Loucy (cell line): ENCODE data around the gene NAB2.

Experiments
- H2AFZ ChIP-seq: fragments of 200-600 bp; sonication (generic); 2 replicates; pipeline ENCODE4 v1.6.0; 2016; ENCODE audit warnings: antibody characterized with exemption, mild to moderate bottlenecking, low read length, moderate library complexity
- H3F3A ChIP-seq: fragments of 200-600 bp; 2 replicates; pipeline ENCODE4 v1.6.0; 2016; ENCODE audit warnings: antibody characterized with exemption, low read depth, mild to moderate bottlenecking
- H3K27me3 ChIP-seq: fragments of 200-600 bp; sonication (generic); 2 replicates; pipeline ENCODE4 v1.6.1; 2014; ENCODE audit warnings: low read length, mild to moderate bottlenecking; ENCODE audit not compliant: insufficient read depth, poor library complexity, severe bottlenecking
- H3K36me3 ChIP-seq: fragments of 200-600 bp; sonication (generic); 2 replicates; pipeline ENCODE4 v1.6.1; 2016; ENCODE audit warnings: low read length; ENCODE audit not compliant: insufficient read depth
- H3K4me1 ChIP-seq: fragments of 200-600 bp; sonication (generic); 2 replicates; pipeline ENCODE4 v1.5.1; 2014; ENCODE audit warnings: low read length, mild to moderate bottlenecking; ENCODE audit not compliant: insufficient read depth, poor library complexity, severe bottlenecking
- H3K4me2 ChIP-seq: fragments of 200-600 bp; sonication (generic); 2 replicates; pipeline ENCODE4 v1.6.0; 2014; ENCODE audit warnings: antibody characterized with exemption, low read length, low read depth, mild to moderate bottlenecking; ENCODE audit not compliant: poor library complexity, severe bottlenecking
- H3K4me3 ChIP-seq: fragments of 200-600 bp; sonication (generic); 2 replicates; pipeline ENCODE4 v1.5.1; 2014; ENCODE audit warnings: low read length, mild to moderate bottlenecking, mixed read lengths; ENCODE audit not compliant: poor library complexity, severe bottlenecking
- H3K79me2 ChIP-seq: fragments of 200-600 bp; sonication (generic); 2 replicates; pipeline ENCODE4 v1.6.1; 2014; ENCODE audit warnings: low read length; ENCODE audit not compliant: insufficient read depth
- H3K9ac ChIP-seq: fragments of 200-600 bp; sonication (generic); 2 replicates; pipeline ENCODE4 v1.6.0; 2014; ENCODE audit warnings: mild to moderate bottlenecking, low read depth, low read length, moderate library complexity; ENCODE audit not compliant: poor library complexity, severe bottlenecking
- H3K9me2 ChIP-seq: fragments of 200-600 bp; sonication (generic); replicated peaks from 2 replicates; pipeline ENCODE4 v1.6.1; 2016; ENCODE audit warnings: low read depth, low read length, mixed read lengths
- H3K9me3 ChIP-seq: fragments of 200-600 bp; sonication (generic); 2 replicates; pipeline ENCODE4 v1.6.1; 2014; ENCODE audit warnings: mild to moderate bottlenecking, antibody characterized with exemption, low read length, low read depth; ENCODE audit not compliant: insufficient read depth
- H4K20me1 ChIP-seq: fragments of 200-600 bp; sonication (generic); 2 replicates; pipeline ENCODE4 v1.6.0; 2014; ENCODE audit warnings: antibody characterized with exemption, low read length, mild to moderate bottlenecking; ENCODE audit not compliant: insufficient read depth, poor library complexity, severe bottlenecking
- EZH2phosphoT487 ChIP-seq: fragments of 200-600 bp; IDR thresholded peaks from 2 replicates; pipeline ENCODE4 v1.6.1; 2018; ENCODE audit warnings: antibody characterized with exemption, mild to moderate bottlenecking, moderate library complexity, borderline replicate concordance
- TF ChIP-seq, protein P1 (sequence below): fragments of 200-600 bp; sonication (generic); conservative IDR thresholded peaks from 2 replicates; pipeline ENCODE4 v1.5.1; 2014; ENCODE audit warnings: mild to moderate bottlenecking, antibody characterized with exemption, low read length

Gene NAB2

DNA sequence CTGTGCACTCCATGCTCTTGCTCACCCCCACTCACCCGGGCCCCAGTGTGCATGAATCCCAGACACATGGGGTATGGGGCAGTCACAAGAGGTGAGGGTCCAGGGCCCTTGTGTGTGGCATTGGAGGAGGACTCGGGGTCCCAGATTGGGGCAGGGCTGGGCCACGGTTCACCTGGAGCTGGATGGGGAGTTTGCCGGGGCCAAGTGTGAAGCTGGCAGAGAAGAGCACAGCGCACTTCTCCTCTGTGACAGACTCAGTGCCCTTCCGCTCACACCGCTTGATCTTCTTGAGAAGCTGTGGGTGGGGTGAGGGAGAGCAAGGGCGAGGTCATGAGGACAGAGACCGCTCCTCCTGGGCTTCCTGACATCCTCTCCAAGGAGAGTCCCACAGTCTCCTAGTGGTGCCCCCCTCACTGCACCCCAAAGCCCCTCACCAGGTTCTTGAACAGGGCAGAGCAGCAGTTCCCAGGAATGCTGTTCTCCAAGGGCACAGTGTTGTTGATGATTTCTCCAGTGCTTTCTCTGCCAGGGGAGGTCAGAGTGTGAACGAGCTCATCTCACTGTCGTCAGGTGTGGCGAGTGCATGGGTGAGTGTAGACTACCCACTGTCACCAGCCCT, 15.5 kb downstream of the NAB2 start:
- Histone ChIP-seq H3K79me2 (peaks cover 9% of the 10 kb centered on the region; the same call in 1 of the 2 replicates), H3K4me1 (peaks cover 5% of the 10 kb centered on the region)
- TF ChIP-seq, protein P1, sequence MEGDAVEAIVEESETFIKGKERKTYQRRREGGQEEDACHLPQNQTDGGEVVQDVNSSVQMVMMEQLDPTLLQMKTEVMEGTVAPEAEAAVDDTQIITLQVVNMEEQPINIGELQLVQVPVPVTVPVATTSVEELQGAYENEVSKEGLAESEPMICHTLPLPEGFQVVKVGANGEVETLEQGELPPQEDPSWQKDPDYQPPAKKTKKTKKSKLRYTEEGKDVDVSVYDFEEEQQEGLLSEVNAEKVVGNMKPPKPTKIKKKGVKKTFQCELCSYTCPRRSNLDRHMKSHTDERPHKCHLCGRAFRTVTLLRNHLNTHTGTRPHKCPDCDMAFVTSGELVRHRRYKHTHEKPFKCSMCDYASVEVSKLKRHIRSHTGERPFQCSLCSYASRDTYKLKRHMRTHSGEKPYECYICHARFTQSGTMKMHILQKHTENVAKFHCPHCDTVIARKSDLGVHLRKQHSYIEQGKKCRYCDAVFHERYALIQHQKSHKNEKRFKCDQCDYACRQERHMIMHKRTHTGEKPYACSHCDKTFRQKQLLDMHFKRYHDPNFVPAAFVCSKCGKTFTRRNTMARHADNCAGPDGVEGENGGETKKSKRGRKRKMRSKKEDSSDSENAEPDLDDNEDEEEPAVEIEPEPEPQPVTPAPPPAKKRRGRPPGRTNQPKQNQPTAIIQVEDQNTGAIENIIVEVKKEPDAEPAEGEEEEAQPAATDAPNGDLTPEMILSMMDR: no peak
- no peak for TF ChIP-seq EZH2phosphoT487

DNA sequence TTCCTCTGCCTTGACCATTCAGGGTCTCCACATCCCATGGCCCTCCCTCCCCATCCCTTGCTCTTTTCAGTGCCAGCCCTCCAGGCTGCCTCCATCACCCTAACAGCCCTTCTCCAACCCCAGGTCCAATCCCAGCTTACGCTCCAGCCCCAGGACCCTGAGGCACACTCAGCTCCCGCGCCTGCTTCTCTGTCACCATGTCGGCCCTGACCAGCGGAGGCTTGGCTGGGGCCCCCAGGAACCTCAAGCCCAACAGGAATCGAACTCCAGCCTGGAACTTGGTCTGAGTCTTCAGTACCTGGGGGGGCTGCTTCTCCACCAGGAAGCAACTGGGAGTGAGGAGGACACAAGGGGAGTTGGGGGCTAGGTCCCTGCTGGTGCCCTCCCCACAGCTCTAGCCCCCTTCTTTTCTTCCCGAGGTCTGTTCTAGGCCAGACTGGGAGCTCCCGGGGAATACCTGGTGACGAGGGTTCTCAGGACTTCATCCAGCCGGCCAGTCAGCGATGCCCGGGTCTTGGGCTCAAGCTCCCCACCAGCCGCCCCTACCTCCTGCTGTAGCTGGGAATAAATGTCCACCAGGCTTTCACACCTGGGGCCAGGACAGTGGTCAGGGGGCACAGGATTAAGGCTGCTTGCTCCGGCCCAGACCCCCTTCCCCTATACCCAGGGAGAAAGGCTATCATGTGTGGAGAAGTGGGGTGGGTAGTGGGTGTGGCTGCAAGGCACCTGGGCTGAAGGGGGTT, 16.3 kb downstream of the NAB2 start:
- Histone ChIP-seq H3K4me1 (peaks cover 11% of the 10 kb centered on the region), H4K20me1 (no peaks in the 10 kb centered on the region), H2AFZ (no peak overlapping the region), H3K36me3 (peaks cover 11% of the 10 kb centered on the region; the same call in 1 of the 2 replicates), H3K4me3 (no peak overlapping the region), H3K4me2 (no peak overlapping the region), H3K27me3 (no peaks in the 10 kb centered on the region), H3K79me2 (peaks cover 17% of the 10 kb centered on the region; the same call in 1 of the 2 replicates), H3K9me2 (no peaks in the 10 kb centered on the region), H3K9me3 (no peaks in the 10 kb centered on the region), H3F3A (no peaks in the 10 kb centered on the region), H3K9ac (no peak overlapping the region)
- TF ChIP-seq, protein P1: no peak
- TF ChIP-seq EZH2phosphoT487: no peak

More for the DNA sequence above, 15.5 kb downstream of the NAB2 start:
- H3K9me3 ChIP-seq: no peaks in the 10 kb centered on the region
- no peaks in the 10 kb centered on the region for H3K9me2 ChIP-seq
- no peaks in the 10 kb centered on the region for H3F3A ChIP-seq
- H4K20me1 ChIP-seq: no peaks in the 10 kb centered on the region
- H3K27me3 ChIP-seq: no peaks in the 10 kb centered on the region
- no peak overlapping the region for H2AFZ ChIP-seq
- H3K4me3 ChIP-seq: no peak overlapping the region
- H3K9ac ChIP-seq: no peak overlapping the region
- H3K4me2 ChIP-seq: no peak overlapping the region
- peaks cover 11% of the 10 kb centered on the region; the same call in 1 of the 2 replicates for H3K36me3 ChIP-seq

DNA sequence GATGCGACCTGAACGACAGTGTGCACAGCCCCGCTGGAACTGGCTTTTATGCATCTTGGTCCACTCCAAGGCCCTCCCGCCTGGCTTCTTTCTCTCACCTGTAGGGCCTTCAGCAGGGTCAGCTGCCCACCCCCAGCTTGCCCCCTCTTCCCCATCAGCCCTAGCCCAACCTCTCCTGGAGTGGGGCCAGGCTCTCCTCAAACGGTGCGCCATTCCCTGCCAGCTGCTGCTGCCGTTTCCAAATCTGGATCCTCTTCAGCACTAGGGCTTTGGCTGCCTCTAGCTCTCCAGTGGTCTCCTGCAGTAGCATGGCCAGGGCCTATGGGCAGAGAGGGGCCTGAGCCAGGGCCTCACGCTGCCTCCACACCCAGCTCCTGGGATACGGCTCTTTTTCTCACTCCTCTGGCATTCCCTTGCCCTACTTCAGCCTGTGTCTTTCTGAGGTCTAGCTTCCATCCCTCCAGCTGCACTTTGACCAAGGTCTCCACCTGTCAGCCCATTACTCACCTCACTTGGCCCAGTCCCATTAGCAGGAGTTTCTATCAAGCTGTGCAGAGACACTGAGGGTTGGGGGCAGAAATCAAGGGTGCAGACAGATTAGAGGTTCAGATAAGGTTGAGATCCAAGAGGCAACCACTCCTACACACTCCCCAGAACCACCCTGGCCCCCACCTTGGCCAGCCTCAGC, 17.3 kb downstream of the NAB2 start:
- Histone ChIP-seq H3K4me3 (no peak overlapping the region), H3K79me2 (peaks cover 25% of the 10 kb centered on the region; the same call in 1 of the 2 replicates), H2AFZ (no peak overlapping the region), H3K9me3 (no peaks in the 10 kb centered on the region), H3K4me2 (no peak overlapping the region), H3K27me3 (no peaks in the 10 kb centered on the region), H3K9me2 (no peaks in the 10 kb centered on the region), H3K9ac (no peak overlapping the region), H3K4me1 (peaks cover 11% of the 10 kb centered on the region), H3K36me3 (peaks cover 11% of the 10 kb centered on the region; the same call in 1 of the 2 replicates), H3F3A (no peaks in the 10 kb centered on the region), H4K20me1 (no peaks in the 10 kb centered on the region)
- TF ChIP-seq, protein P1: no peak
- TF ChIP-seq EZH2phosphoT487: no peak
